HG03108 (cell line): ENCODE measurements around the gene CDC42EP1.

Source experiments
- ATAC-seq: cut with Tn5 transposase; IDR thresholded peaks from one replicate; pipeline ENCODE4 v1.9.1; 2021; ENCODE audit warnings: moderate library complexity; ENCODE audit not compliant: unreplicated experiment

The CDC42EP1 gene

GRCh38 chr22:37559521-37559900, 769 bp upstream of the CDC42EP1 start:
- ATAC-seq, result no peak

GRCh38 chr22:37560608-37561211, 430 bp downstream of the CDC42EP1 start:
- ATAC-seq, result no peak

GRCh38 chr22:37561212-37562048, 1.1 kb downstream of the CDC42EP1 start:
- no peak for ATAC-seq

GRCh38 chr22:37562049-37562875, 2.0 kb downstream of the CDC42EP1 start:
- no peak for ATAC-seq

GRCh38 chr22:37563153-37564081, 3.1 kb downstream of the CDC42EP1 start:
- no peak for ATAC-seq

- ATAC-seq, result no peak
Observed at GRCh38 chr22:37564111-37564711, 3.9 kb downstream of the CDC42EP1 start.

GRCh38 chr22:37565830-37566229, 5.5 kb downstream of the CDC42EP1 start:
- ATAC-seq, result no peak

GRCh38 chr22:37566329-37566837, 6.1 kb downstream of the CDC42EP1 start:
- ATAC-seq, result no peak

GRCh38 chr22:37566903-37567798, 6.9 kb downstream of the CDC42EP1 start:
- ATAC-seq, result peak; percentile 65

- no peak for ATAC-seq
Observed at GRCh38 chr22:37568012-37568411, 7.7 kb downstream of the CDC42EP1 start.

- ATAC-seq, result no peak
Observed at GRCh38 chr22:37568448-37569008, 8.2 kb downstream of the CDC42EP1 start.

- ATAC-seq, result no peak
Observed at GRCh38 chr22:37569009-37569920, 9.0 kb downstream of the CDC42EP1 start.

- no peak for ATAC-seq
Observed at GRCh38 chr22:37569921-37570660, 9.8 kb downstream of the CDC42EP1 start.

GRCh38 chr22:37570661-37570976, 10.3 kb downstream of the CDC42EP1 start:
- no peak for ATAC-seq

- no peak for ATAC-seq
Observed at GRCh38 chr22:37571258-37571991, 11.1 kb downstream of the CDC42EP1 start.

GRCh38 chr22:37571992-37572373, 11.7 kb downstream of the CDC42EP1 start:
- ATAC-seq, result no peak
